IMR-90 (cell line): ENCODE results near the gene TPTE.
"Not testable (repeated sequence)": the region's sequence is repeated elsewhere in the genome, so short reads cannot be mapped to it uniquely, and the experiment has no call there.

Source experiments
- BHLHE40 ChIP-seq: fragments of 150-350 bp; IDR thresholded peaks from 2 replicates; pipeline ENCODE4 v1.6.1; 2016; ENCODE audit warnings: mild to moderate bottlenecking, low read depth, low read length
- CEBPB ChIP-seq: IDR thresholded peaks from 2 replicates; pipeline ENCODE4 v1.6.1; 2012; ENCODE audit warnings: low read depth, low read length, improper control_type of control experiment
- CHD1 ChIP-seq: IDR thresholded peaks from 2 replicates; pipeline ENCODE4 v1.6.1; 2012; ENCODE audit warnings: low read depth, low read length, improper control_type of control experiment
- CTCF ChIP-seq: conservative IDR thresholded peaks from 2 replicates; pipeline ENCODE4 v1.5.1; 2012; ENCODE audit warnings: mild to moderate bottlenecking, low read depth, low read length, improper control_type of control experiment
- ELK1 ChIP-seq: fragments of 150-350 bp; IDR thresholded peaks from 2 replicates; pipeline ENCODE4 v1.6.1; 2016; ENCODE audit warnings: low read depth, mild to moderate bottlenecking, low read length, moderate library complexity, borderline replicate concordance
- MAFK ChIP-seq: IDR thresholded peaks from 2 replicates; pipeline ENCODE4 v1.6.1; 2012; ENCODE audit warnings: low read depth, low read length, improper control_type of control experiment
- MAZ ChIP-seq: IDR thresholded peaks from 2 replicates; pipeline ENCODE4 v1.6.1; 2012; ENCODE audit warnings: low read depth, mild to moderate bottlenecking, low read length, improper control_type of control experiment, moderate library complexity, borderline replicate concordance
- MXI1 ChIP-seq: IDR thresholded peaks from 2 replicates; pipeline ENCODE4 v1.6.1; 2012; ENCODE audit warnings: low read depth, mild to moderate bottlenecking, low read length, moderate library complexity, borderline replicate concordance
- POLR2A ChIP-seq: IDR thresholded peaks from 2 replicates; pipeline ENCODE4 v1.6.1; 2012; ENCODE audit warnings: mild to moderate bottlenecking, low read depth, low read length
- RCOR1 ChIP-seq: IDR thresholded peaks from 2 replicates; pipeline ENCODE4 v1.6.1; 2012; ENCODE audit warnings: mild to moderate bottlenecking, low read length, improper control_type of control experiment; ENCODE audit not compliant: insufficient replicate concordance
- SMC3 ChIP-seq: fragments of 150-350 bp; IDR thresholded peaks from 2 replicates; pipeline ENCODE4 v1.6.1; 2016; ENCODE audit warnings: low read depth, mild to moderate bottlenecking, antibody characterized with exemption, low read length, moderate library complexity
- USF2 ChIP-seq: fragments of 150-350 bp; IDR thresholded peaks from 2 replicates; pipeline ENCODE4 v1.6.1; 2017; ENCODE audit warnings: mild to moderate bottlenecking, antibody characterized with exemption, low read length, low read depth

GRCh38 chr21:10614285-10614684 is 92.9 kb downstream of the TPTE start:
- not testable (repeated sequence) for TF ChIP-seq CTCF, RCOR1, CHD1, POLR2A, SMC3, USF2, MAFK, BHLHE40, ELK1, MAZ, MXI1, CEBPB
